Measurements from ENCODE around the gene MFSD12. TPM values are rescaled to one million over a fixed set of nuclear protein-coding genes. Genes with fewer than 3 reads are reported as not detected.

MFSD12 gene
- total and polyA plus RNA-seq, 7 donors: 2.4 to 53.5 (median 22.1) TPM

DNA sequence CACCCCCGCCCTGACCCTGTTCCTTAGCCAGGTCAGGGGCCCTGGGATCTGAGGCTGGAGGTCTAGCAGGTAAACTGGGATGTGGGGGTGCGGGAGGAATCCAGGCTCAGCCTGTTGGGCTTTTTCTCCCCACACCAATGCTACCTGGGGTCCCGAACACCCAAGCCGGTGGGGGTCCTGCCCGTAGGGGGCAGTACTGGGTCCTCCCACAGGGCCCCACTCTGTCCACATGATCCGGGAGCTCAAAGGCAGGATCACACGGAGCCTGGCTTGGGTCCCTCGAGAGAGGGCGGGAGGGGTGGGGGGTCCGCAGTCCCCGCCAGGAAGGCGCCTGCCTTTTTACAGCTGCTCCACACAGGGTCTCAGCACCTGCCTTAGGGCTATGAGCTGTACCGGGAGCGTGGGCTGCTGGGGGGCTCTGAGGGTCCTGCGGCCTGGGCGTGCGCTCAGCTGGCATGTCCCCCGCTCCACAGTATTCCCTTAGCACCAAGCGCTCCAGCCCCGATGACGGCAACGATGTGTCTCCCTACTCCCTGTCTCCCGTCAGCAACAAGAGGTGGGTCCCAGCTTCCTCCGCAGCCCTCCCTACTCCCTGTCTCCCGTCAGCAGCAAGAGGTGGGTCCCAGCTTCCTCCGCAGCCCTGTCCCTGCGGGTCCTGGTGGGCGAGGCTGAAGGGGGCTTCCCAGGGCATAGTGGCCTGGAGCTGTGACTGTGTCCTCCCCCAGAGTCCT lies 30.7 kb downstream of the MFSD12 start:
- Histone ChIP-seq H3K36me3 (peaks cover 28 to 69% (median 44%) of the 10 kb centered on the region in 4 donors), H3K4me1 (no peaks in the 10 kb centered on the region), H3K27me3 (no peaks in the 10 kb centered on the region), H3K4me3 (no peak overlapping the region), H3K27ac (no peak overlapping the region), H3K9me3 (no peaks in the 10 kb centered on the region)
- TF ChIP-seq, protein P1, sequence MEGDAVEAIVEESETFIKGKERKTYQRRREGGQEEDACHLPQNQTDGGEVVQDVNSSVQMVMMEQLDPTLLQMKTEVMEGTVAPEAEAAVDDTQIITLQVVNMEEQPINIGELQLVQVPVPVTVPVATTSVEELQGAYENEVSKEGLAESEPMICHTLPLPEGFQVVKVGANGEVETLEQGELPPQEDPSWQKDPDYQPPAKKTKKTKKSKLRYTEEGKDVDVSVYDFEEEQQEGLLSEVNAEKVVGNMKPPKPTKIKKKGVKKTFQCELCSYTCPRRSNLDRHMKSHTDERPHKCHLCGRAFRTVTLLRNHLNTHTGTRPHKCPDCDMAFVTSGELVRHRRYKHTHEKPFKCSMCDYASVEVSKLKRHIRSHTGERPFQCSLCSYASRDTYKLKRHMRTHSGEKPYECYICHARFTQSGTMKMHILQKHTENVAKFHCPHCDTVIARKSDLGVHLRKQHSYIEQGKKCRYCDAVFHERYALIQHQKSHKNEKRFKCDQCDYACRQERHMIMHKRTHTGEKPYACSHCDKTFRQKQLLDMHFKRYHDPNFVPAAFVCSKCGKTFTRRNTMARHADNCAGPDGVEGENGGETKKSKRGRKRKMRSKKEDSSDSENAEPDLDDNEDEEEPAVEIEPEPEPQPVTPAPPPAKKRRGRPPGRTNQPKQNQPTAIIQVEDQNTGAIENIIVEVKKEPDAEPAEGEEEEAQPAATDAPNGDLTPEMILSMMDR (IDR thresholded peaks at IDR 0.05): no peak
- TF ChIP-seq POLR2A (IDR thresholded peaks at IDR 0.05) (no peak), POLR2AphosphoS5 (IDR thresholded peaks at IDR 0.05) (no peak), EP300 (IDR thresholded peaks at IDR 0.05) (no peak)
- intact Hi-C loops (cut with DNase I): no loop called here
- no peak for DNase-seq
- 94 to 97% methylated on average over 28 of the region's 28 CpGs for WGBS, 2 donors

DNA sequence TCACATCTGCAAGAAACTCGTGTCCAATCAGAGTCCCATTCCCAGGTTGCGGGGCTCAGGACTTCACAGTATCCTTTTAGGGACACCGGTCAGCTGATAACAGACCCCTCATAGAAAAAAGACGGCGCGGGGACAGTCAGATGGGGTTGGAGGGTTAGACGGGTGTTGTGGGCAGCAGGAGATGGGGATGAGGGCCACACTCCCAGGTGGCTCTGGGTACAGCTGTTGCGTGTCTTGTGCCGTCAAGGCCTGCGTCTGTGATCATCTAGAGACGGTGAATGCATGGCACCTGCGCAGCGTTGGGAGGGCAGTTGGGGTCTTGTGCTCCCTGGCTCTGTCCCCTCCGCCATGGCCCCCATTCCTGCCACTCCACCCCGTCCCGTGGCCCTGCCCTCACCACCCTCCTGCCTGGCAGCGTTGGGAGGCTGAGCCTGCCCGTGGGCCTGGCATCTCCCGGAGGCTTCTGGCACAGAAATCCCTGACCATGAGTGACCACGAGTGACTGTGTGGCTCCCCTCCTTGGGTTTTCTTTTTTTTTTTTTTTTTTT lies 32.4 kb downstream of the MFSD12 start:
- no peak for DNase-seq
- WGBS, 2 donors: 95 to 96% methylated on average over 20 of the region's 20 CpGs
- Histone ChIP-seq H3K27ac (no peak overlapping the region), H3K36me3 (peaks cover 17 to 59% (median 36%) of the 10 kb centered on the region in 4 donors), H3K4me1 (no peaks in the 10 kb centered on the region), H3K4me3 (no peak overlapping the region), H3K9me3 (no peaks in the 10 kb centered on the region), H3K27me3 (no peaks in the 10 kb centered on the region)
- intact Hi-C loops (cut with DNase I): no loop called here
- TF ChIP-seq EP300 (IDR thresholded peaks at IDR 0.05): no peak
- no peak for TF ChIP-seq POLR2AphosphoS5 (IDR thresholded peaks at IDR 0.05)
- TF ChIP-seq POLR2A (IDR thresholded peaks at IDR 0.05): no peak
- TF ChIP-seq, protein P1 (IDR thresholded peaks at IDR 0.05): no peak

GRCh38 chr19:3524078-3524842 lies 33.1 kb downstream of the MFSD12 start:
- WGBS, 2 donors: 95% methylated on average over 33 of the region's 33 CpGs
- H3K4me3 ChIP-seq: no peak overlapping the region
- intact Hi-C loops (cut with DNase I): no loop called here
- no peaks in the 10 kb centered on the region for H3K4me1 ChIP-seq
- H3K27me3 ChIP-seq: no peaks in the 10 kb centered on the region
- TF ChIP-seq, protein P1 (IDR thresholded peaks at IDR 0.05): no peak
- no peak for TF ChIP-seq POLR2A (IDR thresholded peaks at IDR 0.05)
- TF ChIP-seq POLR2AphosphoS5 (IDR thresholded peaks at IDR 0.05): no peak
- TF ChIP-seq EP300 (IDR thresholded peaks at IDR 0.05): no peak
- peaks cover 17 to 63% (median 36%) of the 10 kb centered on the region in 4 donors for H3K36me3 ChIP-seq
- H3K9me3 ChIP-seq: no peaks in the 10 kb centered on the region
- DNase-seq: no peak
- no peak overlapping the region for H3K27ac ChIP-seq

- H3K4me3 ChIP-seq: no peak overlapping the region
- no peak overlapping the region for H3K27ac ChIP-seq
- DNase-seq: no peak
- WGBS, 2 donors: 93 to 96% methylated on average over 21 of the region's 21 CpGs
- no peak for TF ChIP-seq EP300 (IDR thresholded peaks at IDR 0.05)
- TF ChIP-seq, protein P1 (IDR thresholded peaks at IDR 0.05): no peak
- no peak for TF ChIP-seq POLR2AphosphoS5 (IDR thresholded peaks at IDR 0.05)
- H3K9me3 ChIP-seq: no peaks in the 10 kb centered on the region
- no peaks in the 10 kb centered on the region for H3K4me1 ChIP-seq
- peaks cover 17 to 63% (median 36%) of the 10 kb centered on the region in 4 donors for H3K36me3 ChIP-seq
- intact Hi-C loops (cut with DNase I): no loop called here
- H3K27me3 ChIP-seq: no peaks in the 10 kb centered on the region
Observed at GRCh38 chr19:3523361-3524077, 33.9 kb downstream of the MFSD12 start.
